NT2/D1 (cell line): Measurements from ENCODE around the gene FBXL20.
"Not testable (repeated sequence)": the region's sequence is repeated elsewhere in the genome, so short reads cannot be mapped to it uniquely, and the experiment has no call there.

Source experiments
- DNase-seq: peaks from one replicate; pipeline ENCODE4 v3.0.0-alpha.2; 2011; ENCODE audit warnings: low read depth, low spot score
- H3K27me3 ChIP-seq: 2 replicates; pipeline ENCODE4 v1.6.0; 2011; ENCODE audit warnings: mild to moderate bottlenecking; ENCODE audit not compliant: insufficient read length, insufficient read depth
- H3K36me3 ChIP-seq: 2 replicates; pipeline ENCODE4 v1.6.1; 2011; ENCODE audit warnings: mild to moderate bottlenecking, low read length, mixed read lengths; ENCODE audit not compliant: insufficient read depth, insufficient read length
- H3K4me1 ChIP-seq: 2 replicates; pipeline ENCODE4 v1.5.1; 2011; ENCODE audit not compliant: insufficient read depth, insufficient read length
- H3K4me3 ChIP-seq: 2 replicates; pipeline ENCODE4 v1.5.1; 2011; ENCODE audit warnings: low read depth; ENCODE audit not compliant: insufficient read length
- H3K9ac ChIP-seq: 2 replicates; pipeline ENCODE4 v1.6.0; 2011; ENCODE audit warnings: low read depth; ENCODE audit not compliant: insufficient read length
- H3K9me3 ChIP-seq: 2 replicates; pipeline ENCODE4 v1.5.1; 2011; ENCODE audit warnings: mild to moderate bottlenecking, low read length; ENCODE audit not compliant: insufficient read depth
- SUZ12 ChIP-seq: IDR thresholded peaks from 2 replicates; pipeline ENCODE4 v1.6.1; 2011; ENCODE audit not compliant: insufficient read length, insufficient read depth; ENCODE audit errors: extremely low read depth
- YY1 ChIP-seq: IDR thresholded peaks from 2 replicates; pipeline ENCODE4 v1.6.1; 2011; ENCODE audit not compliant: insufficient read length, insufficient read depth
- ZNF274 ChIP-seq: IDR thresholded peaks from 2 replicates; pipeline ENCODE4 v1.6.1; 2011; ENCODE audit warnings: mild to moderate bottlenecking, low read depth, low read length

Gene FBXL20

GRCh38 chr17:39327109-39327508 lies 74.3 kb downstream of the FBXL20 start:
- no peaks in the 10 kb centered on the region for H3K4me1 ChIP-seq
- no peak overlapping the region for H3K4me3 ChIP-seq
- H3K9me3 ChIP-seq: no peaks in the 10 kb centered on the region
- H3K36me3 ChIP-seq: no peaks in the 10 kb centered on the region
- H3K27me3 ChIP-seq: no peaks in the 10 kb centered on the region
- TF ChIP-seq YY1: no peak
- TF ChIP-seq SUZ12: no peak
- TF ChIP-seq ZNF274: no peak
- DNase-seq: no peak
- H3K9ac ChIP-seq: no peak overlapping the region

GRCh38 chr17:39325528-39326240 lies 75.7 kb downstream of the FBXL20 start:
- no peaks in the 10 kb centered on the region for H3K27me3 ChIP-seq
- no peaks in the 10 kb centered on the region for H3K36me3 ChIP-seq
- no peak for TF ChIP-seq YY1
- TF ChIP-seq SUZ12: no peak
- TF ChIP-seq ZNF274: no peak
- DNase-seq: no peak
- H3K4me1 ChIP-seq: no peaks in the 10 kb centered on the region
- H3K9ac ChIP-seq: no peak overlapping the region
- no peaks in the 10 kb centered on the region for H3K9me3 ChIP-seq
- H3K4me3 ChIP-seq: no peak overlapping the region

- DNase-seq: no peak
- Histone ChIP-seq H3K4me1 (no peaks in the 10 kb centered on the region), H3K4me3 (no peak overlapping the region), H3K27me3 (no peaks in the 10 kb centered on the region), H3K9ac (no peak overlapping the region), H3K36me3 (no peaks in the 10 kb centered on the region), H3K9me3 (no peaks in the 10 kb centered on the region)
- no peak for TF ChIP-seq ZNF274
- TF ChIP-seq SUZ12: no peak
- TF ChIP-seq YY1: no peak
Observed at GRCh38 chr17:39318636-39319035, 82.8 kb downstream of the FBXL20 start.

- no peak overlapping the region for H3K9ac ChIP-seq
- H3K36me3 ChIP-seq: peaks cover 3% of the 10 kb centered on the region
- no peaks in the 10 kb centered on the region for H3K27me3 ChIP-seq
- H3K4me1 ChIP-seq: no peaks in the 10 kb centered on the region
- H3K4me3 ChIP-seq: no peak overlapping the region
- no peak for DNase-seq
- TF ChIP-seq ZNF274: no peak
- TF ChIP-seq YY1: no peak
- no peak for TF ChIP-seq SUZ12
- no peaks in the 10 kb centered on the region for H3K9me3 ChIP-seq
Observed at GRCh38 chr17:39306509-39307212, 94.8 kb downstream of the FBXL20 start.

- DNase-seq: no peak
- Histone ChIP-seq H3K9ac (no peak overlapping the region), H3K9me3 (no peaks in the 10 kb centered on the region), H3K4me1 (no peaks in the 10 kb centered on the region), H3K36me3 (peaks cover 3% of the 10 kb centered on the region), H3K4me3 (no peak overlapping the region), H3K27me3 (no peaks in the 10 kb centered on the region)
- TF ChIP-seq SUZ12 (no peak), ZNF274 (no peak)
Observed at GRCh38 chr17:39305978-39306377, 95.4 kb downstream of the FBXL20 start.

- TF ChIP-seq SUZ12 (no peak), ZNF274 (no peak), YY1 (no peak)
- no peak for DNase-seq
Observed at GRCh38 chr17:39304188-39304587, 97.2 kb downstream of the FBXL20 start.

GRCh38 chr17:39294060-39294459 lies 107.4 kb downstream of the FBXL20 start:
- H3K9ac ChIP-seq: no peak overlapping the region
- no peaks in the 10 kb centered on the region for H3K9me3 ChIP-seq
- peaks cover 10% of the 10 kb centered on the region for H3K36me3 ChIP-seq
- no peaks in the 10 kb centered on the region for H3K4me1 ChIP-seq
- DNase-seq: no peak
- TF ChIP-seq YY1 (no peak), SUZ12 (no peak), ZNF274 (no peak)
- H3K27me3 ChIP-seq: no peaks in the 10 kb centered on the region
- H3K4me3 ChIP-seq: no peak overlapping the region

More at GRCh38 chr17:39304188-39304587, 97.2 kb downstream of the FBXL20 start:
- Histone ChIP-seq H3K4me1 (no peaks in the 10 kb centered on the region), H3K4me3 (no peak overlapping the region), H3K9ac (no peak overlapping the region), H3K36me3 (peaks cover 3% of the 10 kb centered on the region), H3K27me3 (no peaks in the 10 kb centered on the region), H3K9me3 (no peaks in the 10 kb centered on the region)

- H3K4me1 ChIP-seq, H3K9ac ChIP-seq, H3K4me3 ChIP-seq, H3K9me3 ChIP-seq, DNase-seq, H3K36me3 ChIP-seq, H3K27me3 ChIP-seq: not testable (repeated sequence)
Observed at GRCh38 chr17:39292546-39292945, 108.9 kb downstream of the FBXL20 start.

GRCh38 chr17:39286513-39286912 lies 114.9 kb downstream of the FBXL20 start:
- not testable (repeated sequence) for H3K27me3 ChIP-seq, DNase-seq, H3K9me3 ChIP-seq, H3K4me3 ChIP-seq, H3K4me1 ChIP-seq, H3K9ac ChIP-seq, H3K36me3 ChIP-seq
